ENCODE data around the gene FLT1.

FLT1 gene

GRCh38 chr13:28326056-28326455, 168.9 kb downstream of the FLT1 start:
- Histone ChIP-seq H3K4me3 (ENCODE audit: low read depth, low read length, poor library complexity, severe bottlenecking) (no peak overlapping the region), H2AFZ (ENCODE audit: low read length) (no peak overlapping the region), H3K27ac (ENCODE audit: low read depth, low read length, poor library complexity, severe bottlenecking) (no peak overlapping the region), H3F3A (ENCODE audit: insufficient read depth, low read length) (no peaks in the 10 kb centered on the region), H3K36me3 (ENCODE audit: insufficient read depth, low read length) (no peaks in the 10 kb centered on the region), H3K9me2 (ENCODE audit: low read depth, low read length) (no peaks in the 10 kb centered on the region), H3K79me2 (ENCODE audit: insufficient read depth, low read length) (no peaks in the 10 kb centered on the region), H3K4me1 (ENCODE audit: insufficient read depth, low read length, severe bottlenecking) (no peaks in the 10 kb centered on the region), H3K4me2 (ENCODE audit: low read length) (no peak overlapping the region), H4K20me1 (ENCODE audit: insufficient read depth, low read length) (no peaks in the 10 kb centered on the region), H3K9me3 (ENCODE audit: low read length) (no peaks in the 10 kb centered on the region), H3K27me3 (ENCODE audit: insufficient read depth, low read length) (no peaks in the 10 kb centered on the region), H3K9ac (ENCODE audit: low read length) (no peak overlapping the region)
- no peak for TF ChIP-seq CTCF (IDR thresholded peaks at IDR 0.05; ENCODE audit: low read length)
- no peak for TF ChIP-seq EZH2 (IDR thresholded peaks at IDR 0.05; ENCODE audit: borderline replicate concordance, low read length)

GRCh38 chr13:28325022-28325421, 169.9 kb downstream of the FLT1 start:
- TF ChIP-seq CTCF (IDR thresholded peaks at IDR 0.05; ENCODE audit: low read length) (no peak), EZH2 (IDR thresholded peaks at IDR 0.05; ENCODE audit: borderline replicate concordance, low read length) (no peak)
- no peaks in the 10 kb centered on the region for H3K79me2 ChIP-seq (ENCODE audit: insufficient read depth, low read length)
- no peak overlapping the region for H2AFZ ChIP-seq (ENCODE audit: low read length)
- no peak overlapping the region for H3K4me2 ChIP-seq (ENCODE audit: low read length)
- no peaks in the 10 kb centered on the region for H3K36me3 ChIP-seq (ENCODE audit: insufficient read depth, low read length)
- no peak overlapping the region for H3K27ac ChIP-seq (ENCODE audit: low read depth, low read length, poor library complexity, severe bottlenecking)
- H3K9me2 ChIP-seq (ENCODE audit: low read depth, low read length): no peaks in the 10 kb centered on the region
- no peak overlapping the region for H3K9ac ChIP-seq (ENCODE audit: low read length)
- no peak overlapping the region for H3K4me3 ChIP-seq (ENCODE audit: low read depth, low read length, poor library complexity, severe bottlenecking)
- no peaks in the 10 kb centered on the region for H3F3A ChIP-seq (ENCODE audit: insufficient read depth, low read length)
- H3K27me3 ChIP-seq (ENCODE audit: insufficient read depth, low read length): no peaks in the 10 kb centered on the region
- no peaks in the 10 kb centered on the region for H4K20me1 ChIP-seq (ENCODE audit: insufficient read depth, low read length)
- H3K4me1 ChIP-seq (ENCODE audit: insufficient read depth, low read length, severe bottlenecking): no peaks in the 10 kb centered on the region
- H3K9me3 ChIP-seq (ENCODE audit: low read length): no peaks in the 10 kb centered on the region

GRCh38 chr13:28324181-28324789, 170.6 kb downstream of the FLT1 start:
- H3K4me1 ChIP-seq (ENCODE audit: insufficient read depth, low read length, severe bottlenecking): no peaks in the 10 kb centered on the region
- no peaks in the 10 kb centered on the region for H3K79me2 ChIP-seq (ENCODE audit: insufficient read depth, low read length)
- H3K27me3 ChIP-seq (ENCODE audit: insufficient read depth, low read length): no peaks in the 10 kb centered on the region
- no peak overlapping the region for H3K4me2 ChIP-seq (ENCODE audit: low read length)
- H3K9me3 ChIP-seq (ENCODE audit: low read length): no peaks in the 10 kb centered on the region
- no peak overlapping the region for H3K27ac ChIP-seq (ENCODE audit: low read depth, low read length, poor library complexity, severe bottlenecking)
- H3K36me3 ChIP-seq (ENCODE audit: insufficient read depth, low read length): no peaks in the 10 kb centered on the region
- H3F3A ChIP-seq (ENCODE audit: insufficient read depth, low read length): no peaks in the 10 kb centered on the region
- no peak for TF ChIP-seq EZH2 (IDR thresholded peaks at IDR 0.05; ENCODE audit: borderline replicate concordance, low read length)
- peak; percentile 72 for TF ChIP-seq CTCF (IDR thresholded peaks at IDR 0.05; ENCODE audit: low read length)
- no peak overlapping the region for H2AFZ ChIP-seq (ENCODE audit: low read length)
- no peaks in the 10 kb centered on the region for H4K20me1 ChIP-seq (ENCODE audit: insufficient read depth, low read length)
- H3K4me3 ChIP-seq (ENCODE audit: low read depth, low read length, poor library complexity, severe bottlenecking): no peak overlapping the region
- H3K9ac ChIP-seq (ENCODE audit: low read length): no peak overlapping the region
- no peaks in the 10 kb centered on the region for H3K9me2 ChIP-seq (ENCODE audit: low read depth, low read length)

All from OCI-LY1 (cell line).